Right cardiac atrium (tissue), 5 donors: ENCODE results near the gene DEPDC1B. TPM values are rescaled to one million over a fixed set of nuclear protein-coding genes. Genes with fewer than 3 reads are reported as not detected.
"Not testable (repeated sequence)": the region's sequence is repeated elsewhere in the genome, so short reads cannot be mapped to it uniquely, and the experiment has no call there.

Experiments used
- ATAC-seq, 2 donors: fragments of 200-7000 bp; cut with Tn5 transposase; one replicate each; pipeline versions ENCODE4 v1.8.0 to v1.9.1; 2020; ENCODE audit warnings: moderate library complexity in 2 of 2, mild to moderate bottlenecking in 1 of 2
- DNase-seq, 3 donors: peaks; one replicate each; pipeline ENCODE4 v3.0.0-alpha.2; 2020
- H3K27ac ChIP-seq: one replicate; pipeline ENCODE4 v1.5.1; 2013; ENCODE audit warnings: mild to moderate bottlenecking, low read length, control low read depth, moderate library complexity
- H3K27me3 ChIP-seq: one replicate; pipeline ENCODE4 v1.6.1; 2013; ENCODE audit not compliant: control insufficient read depth, insufficient read depth
- H3K4me1 ChIP-seq: one replicate; pipeline ENCODE4 v1.6.1; 2013; ENCODE audit warnings: low read length; ENCODE audit not compliant: control insufficient read depth, insufficient read depth
- H3K4me3 ChIP-seq: one replicate; pipeline ENCODE4 v1.5.1; 2013; ENCODE audit warnings: low read length, control low read depth
- H3K9me3 ChIP-seq: one replicate; pipeline ENCODE4 v1.6.1; 2013; ENCODE audit warnings: low read length; ENCODE audit not compliant: control insufficient read depth
- WGBS: extraction: QIAGEN DNeasy Blood & Tissue Kit; methylation state at CpG from one replicate; pipeline ENCODE4 v1.1.7; 2013; 5-methylcytosine and 5-hydroxymethylcytosine counted together
- intact Hi-C, 4 donors: fragments of 100-400 bp; cut with DNase I; formaldehyde crosslinking; loops; one replicate each; pipeline versions ENCODE4 v1.11.0 to v1.14.0; 2022 to 2023
- polyA plus RNA-seq: library from polyadenylated mRNA; stranded (reverse); fragments of 200-250 nt; gene quantifications from one replicate; pipeline ENCODE4 v1.2.3, GENCODE V29; 2013
- total RNA-seq, 4 donors: library from RNA; stranded (reverse); fragmentation: NEBNext Ultra II Directional; extraction: Animal tissue kit (Norgen Biotek cat#: 25700); gene quantifications; one replicate each; pipeline ENCODE4 v1.2.1, GENCODE V29; 2021
- donor health status: healthy with polysubstance abuse.
- donor health status: DM: no; HTN: yes; CAD: no.
- donor health status: DM: no; HTN: no; CAD: no.
- donor health status: DM: no; HTN: yes; CAD: no; lungs with severe emphysema.
- donor health status: DM: yes; HTN: yes; CAD: no.

DEPDC1B gene
- total and polyA plus RNA-seq, 5 donors = 0.05 to 0.54 (median 0.24) TPM; not detected in 2

- Histone ChIP-seq H3K27ac (no peak overlapping the region), H3K9me3 (no peaks in the 10 kb centered on the region), H3K27me3 (no peaks in the 10 kb centered on the region), H3K4me1 (no peaks in the 10 kb centered on the region), H3K4me3 (no peak overlapping the region)
- DNase-seq (no peak), ATAC-seq (no peak)
- 89% methylated on average over 7 of the region's 7 CpGs for WGBS
- intact Hi-C loops = no loop called here
Measured at GRCh38 chr5:60698336-60698735, 1.6 kb downstream of the DEPDC1B start.

- Histone ChIP-seq H3K4me1 (no peaks in the 10 kb centered on the region), H3K9me3 (no peaks in the 10 kb centered on the region), H3K4me3 (no peak overlapping the region), H3K27ac (no peak overlapping the region), H3K27me3 (no peaks in the 10 kb centered on the region)
- ATAC-seq (no peak), DNase-seq (no peak)
- intact Hi-C loops = no loop called here
- WGBS = 86% methylated on average over 4 of the region's 4 CpGs
Measured at GRCh38 chr5:60690326-60690725, 9.6 kb downstream of the DEPDC1B start.

- no peak overlapping the region for H3K4me3 ChIP-seq
- 95% methylated on average over 1 of the region's 1 CpG for WGBS
- H3K27ac ChIP-seq = no peak overlapping the region
- H3K4me1 ChIP-seq = no peaks in the 10 kb centered on the region
- H3K27me3 ChIP-seq = no peaks in the 10 kb centered on the region
- no peak for DNase-seq
- intact Hi-C loops = no loop called here
- no peak for ATAC-seq
- H3K9me3 ChIP-seq = no peaks in the 10 kb centered on the region
Measured at GRCh38 chr5:60688980-60689379, 11.0 kb downstream of the DEPDC1B start.

GRCh38 chr5:60687927-60688720, 11.8 kb downstream of the DEPDC1B start:
- Histone ChIP-seq H3K9me3 (no peaks in the 10 kb centered on the region), H3K27ac (no peak overlapping the region), H3K27me3 (no peaks in the 10 kb centered on the region), H3K4me3 (no peak overlapping the region), H3K4me1 (no peaks in the 10 kb centered on the region)
- WGBS = 68% methylated on average over 3 of the region's 3 CpGs
- DNase-seq (no peak), ATAC-seq (no peak)
- intact Hi-C loops = no loop called here

- intact Hi-C loops = no loop called here
- Histone ChIP-seq H3K27me3 (no peaks in the 10 kb centered on the region), H3K4me3 (no peak overlapping the region), H3K9me3 (no peaks in the 10 kb centered on the region), H3K4me1 (no peaks in the 10 kb centered on the region), H3K27ac (no peak overlapping the region)
- WGBS = 96% methylated on average over 4 of the region's 4 CpGs
- ATAC-seq (no peak), DNase-seq (no peak)
Measured at GRCh38 chr5:60686157-60686556, 13.8 kb downstream of the DEPDC1B start.

GRCh38 chr5:60685700-60686099, 14.3 kb downstream of the DEPDC1B start:
- no peak overlapping the region for H3K4me3 ChIP-seq
- H3K4me1 ChIP-seq = no peaks in the 10 kb centered on the region
- H3K27ac ChIP-seq = no peak overlapping the region
- intact Hi-C loops = no loop called here
- H3K9me3 ChIP-seq = no peaks in the 10 kb centered on the region
- ATAC-seq (no peak), DNase-seq (no peak)
- WGBS = 72% methylated on average over 2 of the region's 2 CpGs
- no peaks in the 10 kb centered on the region for H3K27me3 ChIP-seq

GRCh38 chr5:60685028-60685427, 14.9 kb downstream of the DEPDC1B start:
- Histone ChIP-seq H3K9me3 (no peaks in the 10 kb centered on the region), H3K27ac (no peak overlapping the region), H3K4me1 (no peaks in the 10 kb centered on the region), H3K4me3 (no peak overlapping the region), H3K27me3 (no peaks in the 10 kb centered on the region)
- no peak for ATAC-seq
- 91% methylated on average over 6 of the region's 6 CpGs for WGBS
- intact Hi-C loops = no loop called here
- DNase-seq = no peak

- DNase-seq, intact Hi-C loops, H3K4me3 ChIP-seq, H3K27me3 ChIP-seq, H3K4me1 ChIP-seq, H3K27ac ChIP-seq, H3K9me3 ChIP-seq, ATAC-seq: not testable (repeated sequence)
- WGBS = 94% methylated on average over 5 of the region's 5 CpGs
Measured at GRCh38 chr5:60682007-60682406, 18.0 kb downstream of the DEPDC1B start.

- intact Hi-C loops = loop anchor here in 1 of 4 donors (10.0 kb wide), 1 partner anchor 865 kb away; no protein-coding TSS in a partner anchor
Measured at GRCh38 chr5:60679816-60680215, 20.1 kb downstream of the DEPDC1B start.

GRCh38 chr5:60677850-60678664, 21.9 kb downstream of the DEPDC1B start:
- Histone ChIP-seq H3K9me3 (no peaks in the 10 kb centered on the region), H3K27ac (no peak overlapping the region), H3K27me3 (no peaks in the 10 kb centered on the region), H3K4me3 (no peak overlapping the region), H3K4me1 (no peaks in the 10 kb centered on the region)
- intact Hi-C loops = loop anchor here in 1 of 4 donors (10.0 kb wide), 1 partner anchor 863 kb away; no protein-coding TSS in a partner anchor
- 60% methylated on average over 6 of the region's 6 CpGs for WGBS
- ATAC-seq (no peak), DNase-seq (no peak)

More at GRCh38 chr5:60679816-60680215, 20.1 kb downstream of the DEPDC1B start:
- H3K27ac ChIP-seq = no peak overlapping the region
- no peaks in the 10 kb centered on the region for H3K9me3 ChIP-seq
- ATAC-seq (no peak), DNase-seq (no peak)
- H3K4me3 ChIP-seq = no peak overlapping the region
- H3K27me3 ChIP-seq = no peaks in the 10 kb centered on the region
- no peaks in the 10 kb centered on the region for H3K4me1 ChIP-seq
- WGBS = 94% methylated on average over 2 of the region's 2 CpGs

- Histone ChIP-seq H3K4me1 (no peaks in the 10 kb centered on the region), H3K4me3 (no peak overlapping the region), H3K27ac (no peak overlapping the region), H3K9me3 (no peaks in the 10 kb centered on the region), H3K27me3 (no peaks in the 10 kb centered on the region)
- DNase-seq = no peak
- intact Hi-C loops = loop anchor here in 1 of 4 donors (10.0 kb wide), 1 partner anchor 860 kb away; no protein-coding TSS in a partner anchor
- no peak for ATAC-seq
- 94% methylated on average over 1 of the region's 1 CpG for WGBS
Measured at GRCh38 chr5:60675286-60675685, 24.7 kb downstream of the DEPDC1B start.
